ENCODE measurements around the gene NKD2. TPM values are rescaled to one million over a fixed set of nuclear protein-coding genes. Genes with fewer than 3 reads are reported as not detected.
"Not testable (repeated sequence)": the region's sequence is repeated elsewhere in the genome, so short reads cannot be mapped to it uniquely, and the experiment has no call there.

NKD2 gene
- total RNA-seq, 1 experiment from 2014 or later, result not detected

GRCh38 chr5:1078851-1079250 is 70.2 kb downstream of the NKD2 start:
- H4K20me1 ChIP-seq (ENCODE audit: insufficient read depth, low read depth, low read length), result no peaks in the 10 kb centered on the region
- no peaks in the 10 kb centered on the region for H3K36me3 ChIP-seq (ENCODE audit: insufficient read depth, low read length)

GRCh38 chr5:1079486-1079885 is 70.9 kb downstream of the NKD2 start:
- Histone ChIP-seq H3K4me1 (ENCODE audit: low read length) (no peaks in the 10 kb centered on the region), H3K36me3 (ENCODE audit: insufficient read depth, low read length) (no peaks in the 10 kb centered on the region), H3K79me2 (ENCODE audit: low read length) (no peaks in the 10 kb centered on the region), H3K9me2 (replicated peaks; ENCODE audit: insufficient read depth, low read length) (no peaks in the 10 kb centered on the region), H3K27ac (ENCODE audit: low read length) (no peak overlapping the region), H4K20me1 (ENCODE audit: insufficient read depth, low read depth, low read length) (no peaks in the 10 kb centered on the region), H3K9ac (ENCODE audit: low read length) (no peak overlapping the region), H3K9me3 (ENCODE audit: low read length) (no peaks in the 10 kb centered on the region), H3K4me3 (ENCODE audit: low read length) (no peak overlapping the region), H3K4me2 (ENCODE audit: low read depth, low read length, poor library complexity, severe bottlenecking) (no peak overlapping the region), H2AFZ (ENCODE audit: low read length) (no peak overlapping the region), H3K27me3 (ENCODE audit: low read length) (no peaks in the 10 kb centered on the region)
- no peak for DNase-seq

More at GRCh38 chr5:1078851-1079250, 70.2 kb downstream of the NKD2 start:
- Histone ChIP-seq H3K27me3 (ENCODE audit: low read length) (no peaks in the 10 kb centered on the region), H3K4me1 (ENCODE audit: low read length) (no peaks in the 10 kb centered on the region), H3K27ac (ENCODE audit: low read length) (no peak overlapping the region), H3K4me2 (ENCODE audit: low read depth, low read length, poor library complexity, severe bottlenecking) (no peak overlapping the region), H3K9ac (ENCODE audit: low read length) (no peak overlapping the region), H3K9me2 (replicated peaks; ENCODE audit: insufficient read depth, low read length) (no peaks in the 10 kb centered on the region), H3K79me2 (ENCODE audit: low read length) (no peaks in the 10 kb centered on the region), H3K9me3 (ENCODE audit: low read length) (no peaks in the 10 kb centered on the region), H2AFZ (ENCODE audit: low read length) (no peak overlapping the region), H3K4me3 (ENCODE audit: low read length) (no peak overlapping the region)
- DNase-seq, result no peak

GRCh38 chr5:1079961-1080360 is 71.4 kb downstream of the NKD2 start:
- no peaks in the 10 kb centered on the region for H3K27me3 ChIP-seq (ENCODE audit: low read length)
- no peak overlapping the region for H3K4me3 ChIP-seq (ENCODE audit: low read length)
- H2AFZ ChIP-seq (ENCODE audit: low read length), result no peak overlapping the region
- H3K4me1 ChIP-seq (ENCODE audit: low read length), result no peaks in the 10 kb centered on the region
- no peak for DNase-seq
- no peaks in the 10 kb centered on the region for H3K9me3 ChIP-seq (ENCODE audit: low read length)
- no peak overlapping the region for H3K4me2 ChIP-seq (ENCODE audit: low read depth, low read length, poor library complexity, severe bottlenecking)
- no peaks in the 10 kb centered on the region for H3K9me2 ChIP-seq (replicated peaks; ENCODE audit: insufficient read depth, low read length)
- H3K79me2 ChIP-seq (ENCODE audit: low read length), result no peaks in the 10 kb centered on the region
- H4K20me1 ChIP-seq (ENCODE audit: insufficient read depth, low read depth, low read length), result no peaks in the 10 kb centered on the region
- no peaks in the 10 kb centered on the region for H3K36me3 ChIP-seq (ENCODE audit: insufficient read depth, low read length)
- no peak overlapping the region for H3K27ac ChIP-seq (ENCODE audit: low read length)
- H3K9ac ChIP-seq (ENCODE audit: low read length), result no peak overlapping the region

GRCh38 chr5:1080432-1080831 is 71.8 kb downstream of the NKD2 start:
- Histone ChIP-seq H3K9me3 (ENCODE audit: low read length) (no peaks in the 10 kb centered on the region), H3K4me2 (ENCODE audit: low read depth, low read length, poor library complexity, severe bottlenecking) (no peak overlapping the region), H3K79me2 (ENCODE audit: low read length) (no peaks in the 10 kb centered on the region), H3K36me3 (ENCODE audit: insufficient read depth, low read length) (no peaks in the 10 kb centered on the region), H3K9me2 (replicated peaks; ENCODE audit: insufficient read depth, low read length) (no peaks in the 10 kb centered on the region), H3K27me3 (ENCODE audit: low read length) (no peaks in the 10 kb centered on the region), H3K4me1 (ENCODE audit: low read length) (no peaks in the 10 kb centered on the region), H3K4me3 (ENCODE audit: low read length) (no peak overlapping the region), H3K27ac (ENCODE audit: low read length) (no peak overlapping the region), H2AFZ (ENCODE audit: low read length) (no peak overlapping the region), H3K9ac (ENCODE audit: low read length) (no peak overlapping the region), H4K20me1 (ENCODE audit: insufficient read depth, low read depth, low read length) (no peaks in the 10 kb centered on the region)
- no peak for DNase-seq

GRCh38 chr5:1081519-1081918 is 72.9 kb downstream of the NKD2 start:
- no peak overlapping the region for H3K27ac ChIP-seq (ENCODE audit: low read length)
- no peak overlapping the region for H3K4me3 ChIP-seq (ENCODE audit: low read length)
- H4K20me1 ChIP-seq (ENCODE audit: insufficient read depth, low read depth, low read length), result no peaks in the 10 kb centered on the region
- H3K9me3 ChIP-seq (ENCODE audit: low read length), result no peaks in the 10 kb centered on the region
- no peaks in the 10 kb centered on the region for H3K79me2 ChIP-seq (ENCODE audit: low read length)
- no peaks in the 10 kb centered on the region for H3K27me3 ChIP-seq (ENCODE audit: low read length)
- H2AFZ ChIP-seq (ENCODE audit: low read length), result no peak overlapping the region
- no peaks in the 10 kb centered on the region for H3K36me3 ChIP-seq (ENCODE audit: insufficient read depth, low read length)
- no peak for DNase-seq
- H3K9ac ChIP-seq (ENCODE audit: low read length), result no peak overlapping the region
- H3K4me1 ChIP-seq (ENCODE audit: low read length), result no peaks in the 10 kb centered on the region
- H3K9me2 ChIP-seq (replicated peaks; ENCODE audit: insufficient read depth, low read length), result no peaks in the 10 kb centered on the region
- H3K4me2 ChIP-seq (ENCODE audit: low read depth, low read length, poor library complexity, severe bottlenecking), result no peak overlapping the region

- not testable (repeated sequence) for H3K9me2 ChIP-seq (replicated peaks; ENCODE audit: insufficient read depth, low read length); H3K27ac ChIP-seq (ENCODE audit: low read length); H3K27me3 ChIP-seq (ENCODE audit: low read length); H3K9me3 ChIP-seq (ENCODE audit: low read length); H3K4me3 ChIP-seq (ENCODE audit: low read length); H3K4me1 ChIP-seq (ENCODE audit: low read length); H3K4me2 ChIP-seq (ENCODE audit: low read depth, low read length, poor library complexity, severe bottlenecking); H2AFZ ChIP-seq (ENCODE audit: low read length); H3K9ac ChIP-seq (ENCODE audit: low read length); H3K79me2 ChIP-seq (ENCODE audit: low read length); H3K36me3 ChIP-seq (ENCODE audit: insufficient read depth, low read length); DNase-seq; H4K20me1 ChIP-seq (ENCODE audit: insufficient read depth, low read depth, low read length)
These were observed 74.4 kb downstream of the NKD2 start for GRCh38 chr5:1083026-1083425.

GRCh38 chr5:1083823-1084605 is 75.4 kb downstream of the NKD2 start:
- H3K4me3 ChIP-seq (ENCODE audit: low read length), result no peak overlapping the region
- no peaks in the 10 kb centered on the region for H3K36me3 ChIP-seq (ENCODE audit: insufficient read depth, low read length)
- no peak overlapping the region for H2AFZ ChIP-seq (ENCODE audit: low read length)
- no peaks in the 10 kb centered on the region for H3K79me2 ChIP-seq (ENCODE audit: low read length)
- H3K4me1 ChIP-seq (ENCODE audit: low read length), result no peaks in the 10 kb centered on the region
- no peaks in the 10 kb centered on the region for H3K9me3 ChIP-seq (ENCODE audit: low read length)
- no peaks in the 10 kb centered on the region for H4K20me1 ChIP-seq (ENCODE audit: insufficient read depth, low read depth, low read length)
- DNase-seq, result no peak
- no peak overlapping the region for H3K9ac ChIP-seq (ENCODE audit: low read length)
- H3K9me2 ChIP-seq (replicated peaks; ENCODE audit: insufficient read depth, low read length), result no peaks in the 10 kb centered on the region
- H3K27me3 ChIP-seq (ENCODE audit: low read length), result no peaks in the 10 kb centered on the region
- no peak overlapping the region for H3K4me2 ChIP-seq (ENCODE audit: low read depth, low read length, poor library complexity, severe bottlenecking)
- H3K27ac ChIP-seq (ENCODE audit: low read length), result no peak overlapping the region

- H3K9ac ChIP-seq (ENCODE audit: low read length), result no peak overlapping the region
- no peaks in the 10 kb centered on the region for H4K20me1 ChIP-seq (ENCODE audit: insufficient read depth, low read depth, low read length)
- H2AFZ ChIP-seq (ENCODE audit: low read length), result no peak overlapping the region
- H3K9me3 ChIP-seq (ENCODE audit: low read length), result no peaks in the 10 kb centered on the region
- H3K36me3 ChIP-seq (ENCODE audit: insufficient read depth, low read length), result no peaks in the 10 kb centered on the region
- H3K9me2 ChIP-seq (replicated peaks; ENCODE audit: insufficient read depth, low read length), result no peaks in the 10 kb centered on the region
- no peaks in the 10 kb centered on the region for H3K4me1 ChIP-seq (ENCODE audit: low read length)
- no peak overlapping the region for H3K4me3 ChIP-seq (ENCODE audit: low read length)
- no peaks in the 10 kb centered on the region for H3K27me3 ChIP-seq (ENCODE audit: low read length)
- no peaks in the 10 kb centered on the region for H3K79me2 ChIP-seq (ENCODE audit: low read length)
- DNase-seq, result no peak
- H3K27ac ChIP-seq (ENCODE audit: low read length), result no peak overlapping the region
- H3K4me2 ChIP-seq (ENCODE audit: low read depth, low read length, poor library complexity, severe bottlenecking), result no peak overlapping the region
These were observed 76.8 kb downstream of the NKD2 start for GRCh38 chr5:1085391-1085790.
